HG02798 (cell line): Measurements from ENCODE around the gene DNAJC3.
A peak's percentile ranks its signal among the peaks of the same experiment; 100 is the strongest.
"Not testable (repeated sequence)": the region's sequence is repeated elsewhere in the genome, so short reads cannot be mapped to it uniquely, and the experiment has no call there.

ENCODE experiments used
- ATAC-seq: cut with Tn5 transposase; IDR thresholded peaks from one replicate; pipeline ENCODE4 v1.9.1; 2021; ENCODE audit warnings: mild to moderate bottlenecking; ENCODE audit not compliant: unreplicated experiment, poor library complexity

Gene DNAJC3

DNA sequence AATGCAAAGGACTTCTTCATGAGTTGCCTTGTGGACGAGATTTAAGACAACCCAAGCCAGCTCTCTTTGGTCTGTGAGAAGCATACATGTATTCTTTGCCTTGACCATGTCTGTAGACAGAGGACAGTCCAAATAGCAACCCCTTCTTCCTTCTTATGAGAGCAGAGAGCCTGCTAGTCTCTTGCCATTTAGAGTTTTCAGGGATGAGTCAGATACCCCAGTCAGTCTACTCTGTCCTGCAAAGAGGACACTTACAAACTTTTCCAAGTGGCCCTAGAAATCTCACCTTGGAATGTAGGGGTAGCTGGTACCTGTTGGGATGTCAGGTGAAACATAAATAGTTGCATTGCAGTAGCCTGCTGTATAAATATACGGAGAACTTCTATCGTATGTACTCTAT, 36.7 kb downstream of the DNAJC3 start:
- no peak for ATAC-seq

DNA sequence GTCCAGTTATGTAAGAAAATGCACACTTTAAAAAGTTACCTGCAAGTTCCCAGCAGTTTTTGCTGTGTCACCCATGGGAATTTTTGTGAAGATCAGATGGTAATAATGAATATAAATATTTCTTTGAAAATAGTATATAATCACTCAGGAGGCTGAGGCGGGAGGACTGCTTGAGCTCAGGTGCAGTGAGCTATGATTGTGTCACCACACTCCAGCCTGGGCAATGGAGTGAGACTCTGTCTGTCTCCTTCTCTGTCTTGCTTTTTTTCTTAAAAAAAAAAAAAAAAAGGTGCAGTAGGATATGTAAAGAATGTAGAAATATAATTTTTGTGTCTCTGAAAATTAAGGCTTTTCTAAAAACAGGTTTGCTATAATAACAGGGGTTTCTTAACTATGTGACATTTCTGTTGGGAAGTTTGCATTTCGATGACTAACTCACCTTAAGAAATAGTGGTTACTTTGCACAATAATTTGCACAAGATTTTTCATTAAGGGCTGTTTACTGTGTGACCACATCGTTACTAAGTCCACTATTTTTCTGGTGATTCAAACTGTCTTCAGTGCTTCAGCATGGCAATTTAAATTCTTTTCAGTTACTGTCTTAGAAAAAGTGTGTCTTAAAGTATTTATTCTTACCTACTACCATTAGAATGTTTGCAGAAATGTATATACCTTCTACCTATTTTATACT, 37.3 kb downstream of the DNAJC3 start:
- ATAC-seq, result no peak

DNA sequence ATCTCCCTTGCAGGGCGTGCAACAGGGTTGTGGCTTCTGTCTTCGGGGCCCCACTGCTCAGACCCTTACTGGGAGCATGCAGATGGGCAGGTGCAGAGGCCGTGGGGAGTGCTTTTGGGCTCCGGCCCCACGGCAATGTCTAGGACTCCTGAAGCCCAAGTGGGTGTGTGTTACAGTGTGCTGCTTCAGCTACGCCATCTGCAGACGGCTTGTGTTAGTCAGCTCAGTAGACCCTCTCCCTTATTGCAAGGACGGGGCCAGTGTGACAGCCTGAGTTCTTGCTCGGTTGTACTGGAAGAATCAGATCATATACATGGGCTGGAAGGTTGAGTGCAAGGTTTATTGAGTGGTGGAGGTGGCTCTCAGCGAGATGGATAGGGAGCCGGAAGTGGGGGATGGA, 39.3 kb downstream of the DNAJC3 start:
- no peak for ATAC-seq

GRCh38 chr13:95722241-95722640, 45.3 kb downstream of the DNAJC3 start:
- no peak for ATAC-seq

- no peak for ATAC-seq
These were observed 46.5 kb downstream of the DNAJC3 start for GRCh38 chr13:95723438-95723837.

DNA sequence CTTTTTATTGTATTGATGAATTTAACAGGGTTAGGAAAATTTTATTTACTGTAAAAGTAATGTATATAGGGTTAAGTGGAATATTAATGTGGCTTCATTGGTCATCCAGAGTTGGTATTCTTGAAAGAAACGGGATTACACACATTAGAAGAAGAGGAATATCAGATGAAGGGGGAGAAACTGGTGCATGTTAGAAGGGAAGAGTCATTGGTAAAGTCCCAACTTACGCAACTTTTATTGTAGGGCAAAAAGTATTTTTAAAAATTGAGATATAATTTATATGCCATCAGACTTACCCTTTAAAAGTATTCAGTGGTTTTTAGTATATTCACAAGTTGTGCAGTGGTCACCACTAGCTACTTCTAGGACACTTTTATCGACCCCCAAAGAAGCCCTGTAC, 47.3 kb downstream of the DNAJC3 start:
- no peak for ATAC-seq

DNA sequence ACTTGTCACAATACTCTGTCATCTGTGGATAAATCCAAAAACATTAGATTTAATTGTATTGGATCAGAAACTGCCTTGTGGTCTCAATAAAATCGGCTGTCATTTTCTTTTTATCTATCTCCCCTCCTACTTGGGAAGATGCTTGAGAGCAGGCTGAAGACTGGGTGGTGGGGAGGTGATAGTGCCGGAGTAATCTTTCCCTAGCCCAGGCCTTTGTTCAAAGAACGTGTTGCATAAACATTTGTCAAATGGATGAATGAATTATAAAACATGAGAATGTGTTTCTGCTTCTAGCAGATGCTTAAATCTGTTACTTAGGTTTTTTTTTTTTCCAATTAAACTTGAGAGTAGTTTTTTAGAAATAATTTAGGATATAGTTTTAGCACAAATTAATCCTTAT, 49.9 kb downstream of the DNAJC3 start:
- no peak for ATAC-seq

DNA sequence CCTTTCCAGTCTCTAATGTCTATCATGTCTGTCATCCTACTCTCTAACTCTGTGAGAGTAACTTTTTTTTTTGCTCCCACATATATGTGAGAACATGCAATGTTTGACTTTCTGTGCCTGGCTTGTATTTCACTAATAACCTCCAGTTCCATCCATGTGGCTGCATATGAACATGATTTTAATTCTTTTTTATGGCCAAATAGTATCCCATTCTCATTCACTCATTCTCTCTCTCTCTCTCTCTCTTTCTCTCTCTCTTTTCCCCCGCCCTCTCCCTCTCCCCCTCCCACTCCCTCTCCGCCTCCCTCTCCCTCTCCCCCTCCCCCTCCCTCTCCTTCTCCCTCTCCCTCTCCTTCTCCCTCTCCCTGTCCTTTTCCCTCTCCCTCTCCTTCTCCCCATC, 52.0 kb downstream of the DNAJC3 start:
- ATAC-seq, result no peak

GRCh38 chr13:95734124-95734523, 57.2 kb downstream of the DNAJC3 start:
- ATAC-seq, result no peak

DNA sequence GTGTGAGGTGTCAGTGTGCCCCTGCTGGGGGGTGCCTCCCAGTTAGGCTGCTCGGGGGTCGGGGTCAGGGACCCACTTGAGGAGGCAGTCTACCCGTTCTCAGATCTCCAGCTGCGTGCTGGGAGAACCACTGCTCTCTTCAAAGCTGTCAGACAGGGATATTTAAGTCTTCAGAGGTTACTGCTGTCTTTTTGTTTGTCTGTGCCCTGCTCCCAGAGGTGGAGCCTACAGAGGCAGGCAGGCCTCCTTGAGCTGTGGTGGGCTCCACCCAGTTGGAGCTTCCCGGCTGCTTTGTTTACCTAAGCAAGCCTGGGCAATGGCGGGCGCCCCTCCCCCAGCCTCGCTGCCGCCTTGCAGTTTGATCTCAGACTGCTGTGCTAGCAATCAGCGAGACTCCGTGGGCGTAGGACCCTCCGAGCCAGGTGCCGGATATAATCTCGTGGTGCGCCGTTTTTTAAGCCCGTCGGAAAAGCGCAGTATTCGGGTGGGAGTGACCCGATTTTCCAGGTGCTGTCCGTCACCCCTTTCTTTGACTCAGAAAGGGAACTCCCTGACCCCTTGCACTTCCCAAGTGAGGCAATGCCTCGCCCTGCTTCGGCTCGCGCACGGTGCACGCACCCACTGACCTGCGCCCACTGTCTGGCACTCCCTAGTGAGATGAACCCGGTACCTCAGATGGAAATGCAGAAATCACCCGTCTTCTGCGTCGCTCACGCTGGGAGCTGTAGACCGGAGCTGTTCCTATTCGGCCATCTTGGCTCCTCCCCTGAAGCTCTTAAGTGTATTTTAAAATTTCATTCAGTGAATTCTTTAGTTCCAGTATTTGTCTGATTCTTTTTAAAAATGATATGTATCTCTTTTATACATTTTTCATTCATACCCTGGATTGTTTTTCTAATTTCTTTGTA, 63.4 kb downstream of the DNAJC3 start:
- not testable (repeated sequence) for ATAC-seq

DNA sequence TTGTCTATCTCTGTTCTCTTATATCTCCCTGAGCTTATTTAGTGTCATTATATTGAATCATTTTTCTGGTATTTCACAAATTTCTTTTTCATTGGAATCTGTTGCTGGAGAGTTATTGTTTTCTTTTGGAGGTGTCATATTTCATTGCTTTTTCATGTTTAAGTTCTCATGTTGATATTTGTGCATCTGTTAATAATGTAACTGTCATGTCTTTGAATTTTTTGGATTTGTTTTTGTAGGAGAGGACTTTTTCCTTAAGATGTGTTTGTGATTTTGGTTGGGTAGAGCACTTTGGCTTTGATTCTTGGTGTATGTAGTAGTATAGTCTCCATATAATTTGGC, 64.0 kb downstream of the DNAJC3 start:
- ATAC-seq, result no peak

- peak; percentile 47 for ATAC-seq
These were observed 64.9 kb downstream of the DNAJC3 start for GRCh38 chr13:95741584-95742563.

DNA sequence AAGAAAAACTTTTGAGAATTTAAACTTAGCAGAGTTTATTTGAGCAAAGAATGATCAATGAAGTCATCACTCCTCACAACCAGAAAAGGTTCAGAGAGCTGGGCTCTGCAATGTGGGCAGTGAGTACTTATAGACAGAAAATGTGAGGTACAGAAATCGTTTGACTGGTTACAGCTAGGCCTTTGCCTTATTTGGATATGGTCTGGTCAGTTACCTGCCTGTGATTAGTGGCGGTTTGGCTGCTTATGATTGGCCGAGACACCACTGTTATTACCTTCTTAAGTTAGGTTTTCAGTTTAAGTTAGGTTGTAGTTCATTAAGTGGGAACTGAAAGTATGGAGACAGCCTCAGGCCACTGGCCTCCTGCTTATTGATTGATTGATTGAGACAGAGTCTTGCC, 66.3 kb downstream of the DNAJC3 start:
- no peak for ATAC-seq

DNA sequence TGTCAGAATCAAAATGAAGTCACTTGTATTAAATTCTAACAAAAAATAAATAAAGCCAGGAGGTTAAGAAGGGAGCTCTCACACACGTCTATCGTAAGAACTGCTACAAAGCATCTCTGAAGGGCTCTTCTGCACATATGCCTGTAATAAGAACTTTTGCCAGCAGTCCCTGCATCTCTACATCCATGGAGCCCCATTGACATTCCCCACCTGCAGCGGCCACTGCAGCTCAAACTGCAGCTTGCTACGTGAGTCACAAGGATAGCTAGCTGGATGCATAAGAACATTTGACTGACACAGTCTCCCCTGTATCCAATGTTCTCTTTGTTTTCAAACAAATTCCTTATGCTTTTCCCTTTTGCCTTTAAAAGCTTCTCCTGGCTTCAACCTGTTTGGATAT, 68.3 kb downstream of the DNAJC3 start:
- no peak for ATAC-seq

DNA sequence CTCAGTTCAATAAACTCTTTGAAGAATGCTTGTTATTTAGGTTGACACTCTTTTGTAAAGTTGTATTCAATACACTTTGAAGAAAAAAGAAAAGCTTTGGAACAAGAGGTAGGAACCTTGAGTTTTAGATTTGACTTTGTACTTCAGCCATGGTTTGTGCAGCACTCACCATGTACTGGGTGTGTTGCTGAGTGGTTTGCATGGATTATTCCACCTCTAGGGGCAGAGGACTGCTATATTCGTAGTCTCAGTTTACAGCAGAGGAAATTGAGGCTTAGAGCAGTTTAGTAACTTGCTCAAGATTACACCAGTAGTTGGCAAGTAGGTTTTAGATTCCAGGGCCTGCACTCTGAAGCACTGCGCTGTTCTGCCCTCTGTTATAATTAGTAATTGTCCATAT, 68.8 kb downstream of the DNAJC3 start:
- no peak for ATAC-seq

GRCh38 chr13:95749545-95749944, 72.6 kb downstream of the DNAJC3 start:
- no peak for ATAC-seq

GRCh38 chr13:95752677-95753076, 75.7 kb downstream of the DNAJC3 start:
- no peak for ATAC-seq

GRCh38 chr13:95754069-95754468, 77.1 kb downstream of the DNAJC3 start:
- ATAC-seq, result no peak

- ATAC-seq, result no peak
These were observed 79.1 kb downstream of the DNAJC3 start for GRCh38 chr13:95756072-95756471.

GRCh38 chr13:95762626-95763025, 85.7 kb downstream of the DNAJC3 start:
- ATAC-seq, result not testable (repeated sequence)

DNA sequence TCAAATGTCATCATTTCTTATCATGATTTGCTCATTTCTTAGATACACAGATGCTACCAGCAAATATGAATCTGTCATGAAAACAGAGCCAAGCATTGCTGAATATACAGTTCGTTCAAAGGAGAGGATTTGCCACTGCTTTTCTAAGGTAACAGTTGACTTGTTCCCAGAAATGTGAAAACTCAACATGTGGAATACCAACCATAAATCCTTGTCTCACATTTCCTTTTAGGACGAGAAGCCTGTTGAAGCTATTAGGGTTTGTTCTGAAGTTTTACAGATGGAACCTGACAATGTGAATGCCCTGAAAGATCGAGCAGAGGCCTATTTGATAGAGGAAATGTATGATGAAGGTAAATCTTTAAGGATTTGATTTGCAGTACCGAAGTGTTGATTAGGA, 86.7 kb downstream of the DNAJC3 start:
- no peak for ATAC-seq
